ENCODE results near the gene GPSM3.
"Not testable (repeated sequence)": the region's sequence is repeated elsewhere in the genome, so short reads cannot be mapped to it uniquely, and the experiment has no call there.

Gene GPSM3

GRCh38 chr6:32188381-32189068, 3.9 kb downstream of the GPSM3 start:
- no peak for DNase-seq (ENCODE audit: low read depth, low spot score)
- peak overlapping the region; percentile 75 for H3K27ac ChIP-seq

- not testable (repeated sequence) for H3K27ac ChIP-seq; DNase-seq (ENCODE audit: low read depth, low spot score)
Measured at GRCh38 chr6:32187725-32188380, 4.6 kb downstream of the GPSM3 start.

GRCh38 chr6:32187009-32187709, 5.3 kb downstream of the GPSM3 start:
- no peak for DNase-seq (ENCODE audit: low read depth, low spot score)
- peak overlapping the region; percentile 28 for H3K27ac ChIP-seq

GRCh38 chr6:32186151-32186840, 6.1 kb downstream of the GPSM3 start:
- not testable (repeated sequence) for DNase-seq (ENCODE audit: low read depth, low spot score)
- peak overlapping the region; percentile 28 for H3K27ac ChIP-seq

GRCh38 chr6:32185681-32186131, 6.7 kb downstream of the GPSM3 start:
- H3K27ac ChIP-seq: peak overlapping the region; percentile 28
- DNase-seq (ENCODE audit: low read depth, low spot score): not testable (repeated sequence)

- no peak within 1 kb of the TSS for H3K27ac ChIP-seq
- DNase-seq (ENCODE audit: low read depth, low spot score): no peak
Measured at GRCh38 chr6:32184084-32184640, 8.3 kb downstream of the GPSM3 start, which contains the start of gene AGER. TSS of gene AGER (minus strand) at chr6:32184253. CDS start at chr6:32184222, 31 bp downstream.

- no peak overlapping the region for H3K27ac ChIP-seq
- no peak for DNase-seq (ENCODE audit: low read depth, low spot score)
Measured at GRCh38 chr6:32183483-32184083, 8.9 kb downstream of the GPSM3 start.

GRCh38 chr6:32183030-32183429, 9.4 kb downstream of the GPSM3 start:
- H3K27ac ChIP-seq: no peak overlapping the region
- no peak for DNase-seq (ENCODE audit: low read depth, low spot score)

- DNase-seq (ENCODE audit: low read depth, low spot score): no peak
- H3K27ac ChIP-seq: no peak overlapping the region
Measured at GRCh38 chr6:32182555-32182981, 9.9 kb downstream of the GPSM3 start.

- no peak for DNase-seq (ENCODE audit: low read depth, low spot score)
- no peak overlapping the region for H3K27ac ChIP-seq
Measured at GRCh38 chr6:32181915-32182529, 10.4 kb downstream of the GPSM3 start.

- no peak overlapping the region for H3K27ac ChIP-seq
- no peak for DNase-seq (ENCODE audit: low read depth, low spot score)
Measured at GRCh38 chr6:32181148-32181702, 11.2 kb downstream of the GPSM3 start.

- no peak overlapping the region for H3K27ac ChIP-seq
- no peak for DNase-seq (ENCODE audit: low read depth, low spot score)
Measured at GRCh38 chr6:32179766-32180405, 12.6 kb downstream of the GPSM3 start.

- no peak for DNase-seq (ENCODE audit: low read depth, low spot score)
- H3K27ac ChIP-seq: peak overlapping the region; percentile 97
Measured at GRCh38 chr6:32178547-32179440, 13.6 kb downstream of the GPSM3 start.

- DNase-seq (ENCODE audit: low read depth, low spot score): peak; percentile 100
- H3K27ac ChIP-seq: peak within 1 kb of the TSS; percentile 97
Measured at GRCh38 chr6:32177788-32178546, 14.5 kb downstream of the GPSM3 start, which contains the start of gene RNF5. TSS of gene RNF5 (plus strand) at chr6:32178405. CDS start at chr6:32178512, 107 bp downstream.

GRCh38 chr6:32177183-32177787, 15.2 kb downstream of the GPSM3 start:
- DNase-seq (ENCODE audit: low read depth, low spot score): no peak
- H3K27ac ChIP-seq: peak overlapping the region; percentile 97

- H3K27ac ChIP-seq: peak overlapping the region; percentile 97
- DNase-seq (ENCODE audit: low read depth, low spot score): no peak
Measured at GRCh38 chr6:32176476-32177182, 15.8 kb downstream of the GPSM3 start.

Measured in epithelial cell of prostate (primary cell).